ENCODE results near the gene CHCHD6. TPM values are rescaled to one million over a fixed set of nuclear protein-coding genes. Genes with fewer than 3 reads are reported as not detected.

CHCHD6 gene
- total RNA-seq, 4 donors from 2014 or later: 15.6 to 25.8 (median 21.2) TPM

GRCh38 chr3:126964950-126965349 is 260.9 kb downstream of the CHCHD6 start:
- WGBS, 2 donors: 65 to 72% methylated on average over 10 of the region's 10 CpGs
- TF ChIP-seq CTCF (IDR thresholded peaks at IDR 0.05) (no peak), POLR2A (IDR thresholded peaks at IDR 0.05) (no peak)
- intact Hi-C loops (cut with DNase I; ENCODE audit: low total_unique reads): no loop called here
- peak in 1 of 2 donors; percentile 64 for DNase-seq (ENCODE audit: low spot score in 2 of 2)
- no peak overlapping the region for H3K4me3 ChIP-seq (ENCODE audit: low read depth, poor library complexity, severe bottlenecking)

GRCh38 chr3:126965526-126966080 is 261.6 kb downstream of the CHCHD6 start:
- intact Hi-C loops (cut with DNase I; ENCODE audit: low total_unique reads): no loop called here
- DNase-seq (ENCODE audit: low spot score in 2 of 2): peak in 1 of 2 donors; percentile 81
- WGBS, 2 donors: 88 to 89% methylated on average over 9 of the region's 9 CpGs
- H3K4me3 ChIP-seq (ENCODE audit: low read depth, poor library complexity, severe bottlenecking): no peak overlapping the region
- no peak for TF ChIP-seq CTCF (IDR thresholded peaks at IDR 0.05)
- no peak for TF ChIP-seq POLR2A (IDR thresholded peaks at IDR 0.05)

GRCh38 chr3:126967386-126967785 is 263.3 kb downstream of the CHCHD6 start:
- 91 to 92% methylated on average over 10 of the region's 10 CpGs for WGBS, 2 donors
- TF ChIP-seq CTCF (IDR thresholded peaks at IDR 0.05): no peak
- TF ChIP-seq POLR2A (IDR thresholded peaks at IDR 0.05): no peak
- no peak for DNase-seq (ENCODE audit: low spot score in 2 of 2)
- H3K4me3 ChIP-seq (ENCODE audit: low read depth, poor library complexity, severe bottlenecking): no peak overlapping the region
- intact Hi-C loops (cut with DNase I; ENCODE audit: low total_unique reads): no loop called here

GRCh38 chr3:126968391-126969390 is 264.7 kb downstream of the CHCHD6 start:
- WGBS, 2 donors: 78 to 79% methylated on average over 19 to 20 of the region's 20 CpGs
- intact Hi-C loops (cut with DNase I; ENCODE audit: low total_unique reads): no loop called here
- no peak for DNase-seq (ENCODE audit: low spot score in 2 of 2)
- H3K4me3 ChIP-seq (ENCODE audit: low read depth, poor library complexity, severe bottlenecking): no peak overlapping the region
- TF ChIP-seq POLR2A (IDR thresholded peaks at IDR 0.05) (no peak), CTCF (IDR thresholded peaks at IDR 0.05) (no peak)

GRCh38 chr3:126969586-126969985 is 265.5 kb downstream of the CHCHD6 start:
- no peak for DNase-seq (ENCODE audit: low spot score in 2 of 2)
- intact Hi-C loops (cut with DNase I; ENCODE audit: low total_unique reads): no loop called here
- 69 to 71% methylated on average over 7 of the region's 7 CpGs for WGBS, 2 donors
- H3K4me3 ChIP-seq (ENCODE audit: low read depth, poor library complexity, severe bottlenecking): no peak overlapping the region
- no peak for TF ChIP-seq CTCF (IDR thresholded peaks at IDR 0.05)
- TF ChIP-seq POLR2A (IDR thresholded peaks at IDR 0.05): no peak
